ENCODE data around the gene KCTD15.

KCTD15 gene

GRCh38 chr19:33770107-33770506 is 26.6 kb upstream of the KCTD15 start:
- DNase-seq, result peak in 2 of 10 donors; percentile 35 to 82
- intact Hi-C loops (cut with DNase I), result loop anchor here (5.0 to 10.0 kb wide), 3 partner anchors 353 to 945 kb away; no protein-coding TSS in a partner anchor

GRCh38 chr19:33771384-33772101 is 25.1 kb upstream of the KCTD15 start:
- intact Hi-C loops (cut with DNase I), result loop anchor here (1.0 to 10.0 kb wide), 5 partner anchors 50 to 943 kb away; no protein-coding TSS in a partner anchor
- peak; percentile 47 to 96 (median 80) for DNase-seq

GRCh38 chr19:33772102-33772857 is 24.4 kb upstream of the KCTD15 start:
- intact Hi-C loops (cut with DNase I), result loop anchor here (5.0 to 10.0 kb wide), 3 partner anchors 355 to 943 kb away; no protein-coding TSS in a partner anchor
- DNase-seq, result peak in 2 of 10 donors; percentile 72 to 84

- intact Hi-C loops (cut with DNase I), result loop anchor here (5.0 to 10.0 kb wide), 3 partner anchors 356 to 942 kb away; no protein-coding TSS in a partner anchor
- DNase-seq, result peak in 1 of 10 donors; percentile 85
Observed at GRCh38 chr19:33772858-33773180, 23.9 kb upstream of the KCTD15 start.

GRCh38 chr19:33773704-33774624 is 22.7 kb upstream of the KCTD15 start:
- intact Hi-C loops (cut with DNase I), result loop anchor here (5.0 to 10.0 kb wide), 3 partner anchors 357 to 941 kb away; no protein-coding TSS in a partner anchor
- DNase-seq, result peak in 2 of 10 donors; percentile 65 to 82

GRCh38 chr19:33774751-33775150 is 21.9 kb upstream of the KCTD15 start:
- DNase-seq, result peak in 3 of 10 donors; percentile 27 to 69 (median 57)
- intact Hi-C loops (cut with DNase I), result loop anchor here (5.0 to 10.0 kb wide), 4 partner anchors 223 to 940 kb away; no protein-coding TSS in a partner anchor

- intact Hi-C loops (cut with DNase I), result loop anchor here (5.0 to 10.0 kb wide), 2 partner anchors 221 to 939 kb away; no protein-coding TSS in a partner anchor
- DNase-seq, result peak in 1 of 10 donors; percentile 72
Observed at GRCh38 chr19:33775731-33776487, 20.8 kb upstream of the KCTD15 start.

- DNase-seq, result peak in 3 of 10 donors; percentile 60 to 84 (median 79)
- intact Hi-C loops (cut with DNase I), result loop anchor here (5.0 to 10.0 kb wide), 2 partner anchors 220 to 937 kb away; no protein-coding TSS in a partner anchor
Observed at GRCh38 chr19:33777351-33777750, 19.3 kb upstream of the KCTD15 start.

- intact Hi-C loops (cut with DNase I), result loop anchor here (1.0 to 10.0 kb wide), 4 partner anchors 220 to 937 kb away; no protein-coding TSS in a partner anchor
- DNase-seq, result peak in 1 of 10 donors; percentile 60
Observed at GRCh38 chr19:33777753-33778088, 18.9 kb upstream of the KCTD15 start.

GRCh38 chr19:33778089-33778791 is 18.4 kb upstream of the KCTD15 start:
- DNase-seq, result peak; percentile 64 to 98 (median 86)
- intact Hi-C loops (cut with DNase I), result loop anchor here (1.0 to 10.0 kb wide), 4 partner anchors 219 to 937 kb away; no protein-coding TSS in a partner anchor

GRCh38 chr19:33779849-33780248 is 16.8 kb upstream of the KCTD15 start:
- intact Hi-C loops (cut with DNase I), result loop anchor here (2.0 to 10.0 kb wide), 3 partner anchors 217 to 935 kb away; no protein-coding TSS in a partner anchor
- DNase-seq, result no peak

GRCh38 chr19:33780251-33780650 is 16.4 kb upstream of the KCTD15 start:
- intact Hi-C loops (cut with DNase I), result no loop called here
- DNase-seq, result peak in 1 of 10 donors; percentile 61

- intact Hi-C loops (cut with DNase I), result no loop called here
Observed at GRCh38 chr19:33780746-33781145, 15.9 kb upstream of the KCTD15 start.

GRCh38 chr19:33781415-33781935 is 15.2 kb upstream of the KCTD15 start:
- intact Hi-C loops (cut with DNase I), result no loop called here
- DNase-seq, result peak in 1 of 10 donors; percentile 49

More at GRCh38 chr19:33780746-33781145, 15.9 kb upstream of the KCTD15 start:
- DNase-seq, result peak in 1 of 10 donors; percentile 83

- DNase-seq, result no peak
- intact Hi-C loops (cut with DNase I), result no loop called here
Observed at GRCh38 chr19:33781996-33782395, 14.7 kb upstream of the KCTD15 start.

GRCh38 chr19:33784432-33784831 is 12.2 kb upstream of the KCTD15 start:
- intact Hi-C loops (cut with DNase I), result no loop called here

GRCh38 chr19:33785795-33786194 is 10.9 kb upstream of the KCTD15 start:
- no peak for DNase-seq
- intact Hi-C loops (cut with DNase I), result no loop called here

More at GRCh38 chr19:33784432-33784831, 12.2 kb upstream of the KCTD15 start:
- DNase-seq, result no peak

GRCh38 chr19:33788676-33789075 is 8.0 kb upstream of the KCTD15 start:
- DNase-seq, result no peak
- intact Hi-C loops (cut with DNase I), result no loop called here

Measured in posterior cingulate gyrus (tissue), 11 donors.